SK-N-SH (cell line): ENCODE measurements around the gene ZSCAN25. TPM values are rescaled to one million over a fixed set of nuclear protein-coding genes. Genes with fewer than 3 reads are reported as not detected.

Experiments
- CTCF ChIA-PET: fragments of 300-600, 350-600 bp; formaldehyde crosslinking; extraction: SDS; loops from one replicate; lab custom pipeline; 2021; lab: Yijun Ruan, JAX
- POLR2A ChIA-PET: fragments of 350-600 bp; sonication (Branson Sonifier 250); formaldehyde crosslinking; extraction: SDS; loops from one replicate; lab custom pipeline; 2020; ENCODE audit warnings: antibody characterized with exemption, inconsistent platforms; lab: Yijun Ruan, JAX
- DNase-seq: peaks from one replicate; pipeline ENCODE4 v3.0.0; 2012
- H2AFZ ChIP-seq: fragments of 200-600 bp; sonication (generic); 2 replicates; pipeline ENCODE4 v1.8.1; 2016; ENCODE audit warnings: antibody characterized with exemption, mild to moderate bottlenecking, low read depth
- H3F3A ChIP-seq: fragments of 200-600 bp; sonication (generic); replicated peaks from 2 replicates; pipeline ENCODE3; 2016; ENCODE audit warnings: antibody characterized with exemption, mild to moderate bottlenecking; ENCODE audit not compliant: insufficient read depth
- H3K27ac ChIP-seq, 2 experiments: fragments of 200-500 bp in 1 of 2; fragments of 200-600 bp in 1 of 2; sonication (Bioruptor generic) in 1 of 2; sonication (generic), shearing (Covaris generic) in 1 of 2; 2 replicates each; pipeline versions ENCODE4 v1.5.1 to v1.6.1; 2014 to 2016; ENCODE audit warnings: low read depth in 2 of 2, inconsistent platforms in 1 of 2, low read length in 1 of 2, mild to moderate bottlenecking in 1 of 2, mixed read lengths in 1 of 2
- H3K27me3 ChIP-seq: fragments of 200-600 bp; sonication (generic), shearing (Covaris generic); 2 replicates; pipeline ENCODE4 v1.6.1; 2016; ENCODE audit warnings: mixed run types; ENCODE audit not compliant: insufficient read depth
- H3K36me3 ChIP-seq, 2 experiments: fragments of 200-500 bp in 1 of 2; fragments of 200-600 bp in 1 of 2; sonication (Bioruptor generic) in 1 of 2; sonication (generic) in 1 of 2; replicated peaks in 1 of 2; 2 replicates each; pipeline versions ENCODE3 to v1.5.1; 2014 to 2016; ENCODE audit warnings: low read length in 1 of 2, mild to moderate bottlenecking in 1 of 2; ENCODE audit not compliant: insufficient read depth in 2 of 2, control insufficient read depth in 1 of 2
- H3K4me1 ChIP-seq, 2 experiments: fragments of 200-500 bp in 1 of 2; fragments of 200-600 bp in 1 of 2; sonication (Bioruptor generic) in 1 of 2; sonication (generic), shearing (Covaris generic) in 1 of 2; 2 replicates each; pipeline versions ENCODE4 v1.5.1 to v1.6.1; 2014 to 2016; ENCODE audit warnings: low read depth in 1 of 2, low read length in 1 of 2, mixed run types in 1 of 2; ENCODE audit not compliant: insufficient read depth in 2 of 2, control insufficient read depth in 1 of 2
- H3K4me2 ChIP-seq: fragments of 200-600 bp; sonication (generic), shearing (Covaris generic); 2 replicates; pipeline ENCODE4 v1.6.1; 2017; ENCODE audit warnings: mixed run types
- H3K4me3 ChIP-seq, 2 experiments: fragments of 200-500 bp in 1 of 2; fragments of 200-600 bp in 1 of 2; sonication (Bioruptor generic) in 1 of 2; sonication (generic), shearing (Covaris generic) in 1 of 2; 2 replicates each; pipeline versions ENCODE4 v1.5.1 to v1.8.1; 2014 to 2016; ENCODE audit warnings: low read depth in 2 of 2, inconsistent platforms in 1 of 2, low read length in 1 of 2, mild to moderate bottlenecking in 1 of 2, mixed read lengths in 1 of 2, moderate library complexity in 1 of 2
- H3K79me2 ChIP-seq: fragments of 200-600 bp; sonication (generic); 2 replicates; pipeline ENCODE4 v1.8.1; 2017; ENCODE audit warnings: mild to moderate bottlenecking; ENCODE audit not compliant: insufficient read depth
- H3K9ac ChIP-seq: fragments of 200-600 bp; sonication (generic); 2 replicates; pipeline ENCODE4 v1.6.1; 2017; ENCODE audit warnings: mixed run types
- H3K9me2 ChIP-seq: fragments of 200-600 bp; sonication (generic); 2 replicates; pipeline ENCODE4 v1.6.1; 2017; ENCODE audit warnings: mixed run types
- H3K9me3 ChIP-seq: fragments of 200-600 bp; sonication (generic); 2 replicates; pipeline ENCODE4 v1.6.1; 2017; ENCODE audit warnings: mixed run types, mild to moderate bottlenecking, moderate library complexity
- H4K20me1 ChIP-seq: fragments of 200-600 bp; sonication (generic); 2 replicates; pipeline ENCODE4 v1.6.1; 2017; ENCODE audit warnings: mild to moderate bottlenecking, mixed run types; ENCODE audit not compliant: insufficient read depth
- ELF1 ChIP-seq: IDR thresholded peaks from 2 replicates; pipeline ENCODE4 v1.4.0; 2012
- FOSL2 ChIP-seq: IDR thresholded peaks from 2 replicates; pipeline ENCODE4 v1.4.0; 2012; ENCODE audit warnings: low read depth, mild to moderate bottlenecking, moderate library complexity, borderline replicate concordance
- IRF3 ChIP-seq: fragments of 150-350 bp; IDR thresholded peaks from 2 replicates; pipeline ENCODE4 v1.6.1; 2016; ENCODE audit warnings: mild to moderate bottlenecking, low read depth, low read length
- JUND ChIP-seq: IDR thresholded peaks from 2 replicates; pipeline ENCODE4 v1.4.0; 2012
- PBX3 ChIP-seq: IDR thresholded peaks from 2 replicates; pipeline ENCODE4; 2012
- RAD21 ChIP-seq: IDR thresholded peaks from 2 replicates; pipeline ENCODE4 v1.6.1; 2012; ENCODE audit warnings: mild to moderate bottlenecking, low read length
- RFX5 ChIP-seq: IDR thresholded peaks from 2 replicates; pipeline ENCODE4 v1.6.1; 2012; ENCODE audit warnings: mild to moderate bottlenecking, improper control_type of control experiment, low read length
- SMC3 ChIP-seq: IDR thresholded peaks from 2 replicates; pipeline ENCODE4 v1.6.1; 2012; ENCODE audit warnings: low read depth, low read length, improper control_type of control experiment
- TAF1 ChIP-seq: IDR thresholded peaks from 2 replicates; pipeline ENCODE4 v1.6.1; 2012; ENCODE audit warnings: low read depth, mild to moderate bottlenecking, low read length, moderate library complexity, borderline replicate concordance
- TCF12 ChIP-seq: IDR thresholded peaks from 2 replicates; pipeline ENCODE4 v1.4.0; 2012
- WGBS: methylation state at CpG from one replicate; pipeline ENCODE4 v1.1.6; 2017; ENCODE audit warnings: low lambda C conversion rate; 5-methylcytosine and 5-hydroxymethylcytosine counted together
- polyA plus RNA-seq, 3 experiments: library from polyadenylated mRNA; depleted of rRNA; stranded (reverse); fragments of >200 nt; gene quantifications; 2 replicates each; pipeline ENCODE4 v1.2.3, GENCODE V29; 2012
- TF ChIP-seq, protein P1 (sequence below): fragments of 200-600 bp; sonication (generic); IDR thresholded peaks from 2 replicates; pipeline ENCODE4 v1.6.1; 2017; ENCODE audit warnings: antibody characterized with exemption, mild to moderate bottlenecking, moderate library complexity

The ZSCAN25 gene
- polyA plus RNA-seq, 1 of the 3 experiments (the other 2 are of a cell fraction), result 14.9 TPM

DNA sequence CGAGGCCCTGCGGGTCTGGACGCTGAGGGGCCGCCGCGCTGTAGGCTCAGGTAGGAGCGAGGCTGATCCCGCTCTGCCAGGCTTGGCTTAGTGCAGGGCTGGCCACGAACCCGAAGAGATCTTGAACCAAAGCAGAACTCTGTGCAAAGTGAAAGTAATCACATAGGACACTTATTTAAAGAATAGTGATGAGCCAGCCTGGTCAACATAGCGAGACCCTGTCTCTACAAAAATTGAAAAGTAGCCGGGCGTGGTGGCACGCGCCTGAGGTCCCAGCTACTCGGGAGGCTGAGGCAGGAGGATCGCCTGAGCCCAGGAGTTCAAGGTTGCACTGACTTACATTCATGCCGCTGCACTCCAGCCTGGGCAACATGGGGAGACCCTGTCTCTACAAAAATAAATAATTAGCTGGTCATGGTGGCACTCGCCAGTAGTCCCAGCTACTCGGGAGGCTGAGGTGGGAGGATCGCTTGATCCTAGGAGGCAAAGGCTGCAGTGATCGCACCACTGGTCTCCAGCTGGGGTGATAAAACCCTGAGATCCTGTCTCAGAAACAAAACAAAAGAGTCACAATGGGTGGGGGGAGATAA lies 541 bp downstream of the ZSCAN25 start:
- H2AFZ ChIP-seq, result peak overlapping the region; percentile 99
- peak overlapping the region; percentile 84 to 98 for H3K4me3 ChIP-seq
- peaks cover 36% of the 10 kb centered on the region for H3K79me2 ChIP-seq
- no peak for DNase-seq
- H3K9ac ChIP-seq, result peak overlapping the region; percentile 91
- TF ChIP-seq IRF3 (no peak), TAF1 (no peak)
- no peaks in the 10 kb centered on the region for H3K9me2 ChIP-seq
- H3F3A ChIP-seq, result peaks cover 27% of the 10 kb centered on the region
- H3K4me1 ChIP-seq, result peaks cover 7 to 8% of the 10 kb centered on the region in 2 experiments; a peak in 3 of 4 replicates
- H3K27me3 ChIP-seq, result no peaks in the 10 kb centered on the region
- WGBS, result 4% methylated on average over 22 of the region's 22 CpGs
- POLR2A ChIA-PET, result interaction anchor here (0.6 to 3.0 kb wide), 9 partner anchors 12 to 398 kb away, joined by 3 to 18 read pairs (median 10); partner anchors contain the start of genes FAM200A, ZKSCAN1, ZKSCAN5 and ZNF394
- H3K27ac ChIP-seq, result peak overlapping the region; percentile 62 to 91; a peak in 2 of 4 replicates
- no peaks in the 10 kb centered on the region for H4K20me1 ChIP-seq
- no peaks in the 10 kb centered on the region for H3K9me3 ChIP-seq
- peaks cover 36 to 37% of the 10 kb centered on the region in 2 experiments for H3K36me3 ChIP-seq
- CTCF ChIA-PET, result interaction anchor here (0.6 to 3.3 kb wide), 19 partner anchors 10 to 376 kb away, joined by 3 to 28 read pairs (median 4); partner anchors contain the start of genes CYP3A5, ZKSCAN5 and ZNF655
- peak overlapping the region; percentile 85 for H3K4me2 ChIP-seq

DNA sequence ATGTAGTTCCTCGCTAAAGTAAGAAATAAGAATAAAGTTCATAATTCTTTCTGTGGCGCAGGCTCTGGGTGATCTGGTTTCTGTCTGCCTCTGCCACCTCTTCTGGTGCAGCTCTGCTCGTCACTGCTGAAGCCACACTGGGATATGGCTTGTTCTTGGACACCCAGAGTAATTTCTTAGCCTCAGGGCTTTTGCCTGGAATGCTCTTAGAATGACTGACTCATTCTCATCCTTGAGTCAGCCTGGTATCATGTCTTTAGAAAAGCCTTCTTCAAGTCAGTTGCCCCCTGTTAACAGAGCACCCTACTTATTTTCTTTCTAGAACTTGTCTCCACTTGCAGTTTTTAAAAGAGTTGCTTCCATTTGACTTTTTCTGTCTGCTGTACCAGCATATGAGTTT lies 2.0 kb downstream of the ZSCAN25 start:
- Histone ChIP-seq H3K79me2 (peaks cover 40% of the 10 kb centered on the region), H4K20me1 (no peaks in the 10 kb centered on the region), H3K27ac (peak overlapping the region in 1 of 2 experiments; percentile 38; a peak in 2 of 4 replicates), H3K9me2 (no peaks in the 10 kb centered on the region), H2AFZ (no peak overlapping the region), H3K4me3 (no peak overlapping the region), H3F3A (peaks cover 27% of the 10 kb centered on the region), H3K27me3 (no peaks in the 10 kb centered on the region), H3K4me2 (peak overlapping the region; percentile 85; the same call in 1 of the 2 replicates), H3K4me1 (peaks cover 7 to 8% of the 10 kb centered on the region in 2 experiments; a peak in 3 of 4 replicates), H3K36me3 (peaks cover 48 to 52% of the 10 kb centered on the region in 2 experiments), H3K9ac (no peak overlapping the region), H3K9me3 (no peaks in the 10 kb centered on the region)
- 29% methylated on average over 3 of the region's 3 CpGs for WGBS
- POLR2A ChIA-PET, result no interaction called here
- CTCF ChIA-PET, result interaction anchor here (1.4 kb wide), 1 partner anchor 295 kb away, joined by 3 read pairs; no protein-coding TSS in a partner anchor
- no peak for DNase-seq
- peak; percentile 47; the same call in 1 of the 2 replicates for TF ChIP-seq FOSL2
- TF ChIP-seq RFX5, result no peak

DNA sequence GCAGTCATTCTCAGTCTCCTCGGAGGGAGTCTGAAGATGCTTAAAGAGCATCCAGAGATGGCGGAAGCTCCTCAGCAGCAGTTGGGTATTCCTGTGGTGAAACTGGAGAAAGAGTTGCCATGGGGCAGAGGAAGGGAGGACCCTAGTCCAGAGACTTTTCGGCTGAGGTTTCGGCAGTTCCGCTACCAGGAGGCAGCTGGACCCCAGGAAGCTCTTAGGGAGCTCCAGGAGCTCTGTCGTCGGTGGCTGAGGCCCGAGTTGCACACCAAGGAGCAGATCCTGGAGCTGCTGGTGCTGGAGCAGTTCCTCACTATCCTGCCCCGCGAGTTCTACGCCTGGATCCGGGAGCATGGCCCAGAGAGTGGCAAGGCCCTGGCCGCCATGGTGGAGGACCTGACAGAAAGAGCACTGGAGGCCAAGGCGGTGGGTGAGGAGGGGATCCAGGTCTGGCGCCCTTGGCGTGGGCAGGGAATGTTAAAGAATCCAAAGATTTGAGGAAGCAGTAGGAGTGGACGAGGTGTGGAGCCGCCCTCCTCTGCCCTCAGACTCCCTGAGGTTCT lies 2.9 kb downstream of the ZSCAN25 start:
- DNase-seq, result no peak
- H3K4me3 ChIP-seq, result no peak overlapping the region
- ChIA-PET POLR2A (no interaction called here), CTCF (no interaction called here)
- no peak overlapping the region for H3K4me2 ChIP-seq
- peaks cover 19% of the 10 kb centered on the region for H3F3A ChIP-seq
- no peaks in the 10 kb centered on the region for H3K9me3 ChIP-seq
- no peak overlapping the region for H3K9ac ChIP-seq
- no peak overlapping the region for H3K27ac ChIP-seq
- peaks cover 7 to 8% of the 10 kb centered on the region in 2 experiments; a peak in 3 of 4 replicates for H3K4me1 ChIP-seq
- H3K27me3 ChIP-seq, result no peaks in the 10 kb centered on the region
- no peaks in the 10 kb centered on the region for H3K9me2 ChIP-seq
- TF ChIP-seq FOSL2 (no peak), SMC3 (no peak), TAF1 (no peak), ELF1 (no peak), JUND (no peak), TCF12 (no peak), RAD21 (no peak), PBX3 (no peak)
- TF ChIP-seq, protein P1, sequence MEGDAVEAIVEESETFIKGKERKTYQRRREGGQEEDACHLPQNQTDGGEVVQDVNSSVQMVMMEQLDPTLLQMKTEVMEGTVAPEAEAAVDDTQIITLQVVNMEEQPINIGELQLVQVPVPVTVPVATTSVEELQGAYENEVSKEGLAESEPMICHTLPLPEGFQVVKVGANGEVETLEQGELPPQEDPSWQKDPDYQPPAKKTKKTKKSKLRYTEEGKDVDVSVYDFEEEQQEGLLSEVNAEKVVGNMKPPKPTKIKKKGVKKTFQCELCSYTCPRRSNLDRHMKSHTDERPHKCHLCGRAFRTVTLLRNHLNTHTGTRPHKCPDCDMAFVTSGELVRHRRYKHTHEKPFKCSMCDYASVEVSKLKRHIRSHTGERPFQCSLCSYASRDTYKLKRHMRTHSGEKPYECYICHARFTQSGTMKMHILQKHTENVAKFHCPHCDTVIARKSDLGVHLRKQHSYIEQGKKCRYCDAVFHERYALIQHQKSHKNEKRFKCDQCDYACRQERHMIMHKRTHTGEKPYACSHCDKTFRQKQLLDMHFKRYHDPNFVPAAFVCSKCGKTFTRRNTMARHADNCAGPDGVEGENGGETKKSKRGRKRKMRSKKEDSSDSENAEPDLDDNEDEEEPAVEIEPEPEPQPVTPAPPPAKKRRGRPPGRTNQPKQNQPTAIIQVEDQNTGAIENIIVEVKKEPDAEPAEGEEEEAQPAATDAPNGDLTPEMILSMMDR, result no peak
- no peaks in the 10 kb centered on the region for H4K20me1 ChIP-seq
- H2AFZ ChIP-seq, result no peak overlapping the region
- H3K36me3 ChIP-seq, result peaks cover 55 to 61% of the 10 kb centered on the region in 2 experiments
- WGBS, result 97% methylated on average over 17 of the region's 18 CpGs
- peaks cover 40% of the 10 kb centered on the region for H3K79me2 ChIP-seq
